GM12891 (cell line): Measurements from ENCODE around the gene DHRSX. TPM values are rescaled to one million over a fixed set of nuclear protein-coding genes. Genes with fewer than 3 reads are reported as not detected.
A peak's percentile ranks its signal among the peaks of the same experiment; 100 is the strongest.

Experiments used
- DNase-seq: peaks from one replicate; pipeline ENCODE4 v3.0.0; 2011; ENCODE audit warnings: low spot score; ENCODE audit not compliant: insufficient read length
- FAIRE-seq: peaks from 2 replicates; lab custom pipeline; 2011; peaks lifted over from hg19 to GRCh38; lab: Jason Lieb, UNC
- PAX5 ChIP-seq: IDR thresholded peaks from 2 replicates; pipeline ENCODE4 v1.6.1; 2011; ENCODE audit warnings: low read length, moderate library complexity, mild to moderate bottlenecking; ENCODE audit not compliant: insufficient read depth, severe bottlenecking
- POLR2A ChIP-seq: IDR thresholded peaks from 2 replicates; pipeline ENCODE4 v1.6.1; 2011; ENCODE audit warnings: low read depth, low read length, control low read depth
- POLR2AphosphoS5 ChIP-seq: IDR thresholded peaks from 2 replicates; pipeline ENCODE4 v1.6.1; 2011; ENCODE audit warnings: low read depth, low read length, control low read depth
- POU2F2 ChIP-seq: IDR thresholded peaks from 2 replicates; pipeline ENCODE4 v1.6.1; 2011; ENCODE audit warnings: low read depth, mild to moderate bottlenecking, control low read depth, low read length, moderate library complexity
- SPI1 ChIP-seq: IDR thresholded peaks from 2 replicates; pipeline ENCODE4 v1.6.1; 2011; ENCODE audit warnings: low read depth, low read length, control low read depth
- TAF1 ChIP-seq: IDR thresholded peaks from 2 replicates; pipeline ENCODE4 v1.6.1; 2011; ENCODE audit warnings: low read depth, low read length, control low read depth
- polyA plus RNA-seq: library from polyadenylated mRNA; unstranded; fragments of >200 nt; gene quantifications from one replicate; pipeline ENCODE4 v1.2.1, GENCODE V29; 2012; ENCODE audit warnings: low read depth, missing spikeins, inconsistent platforms; ENCODE audit not compliant: missing spikeins

Gene DHRSX
- 19.1 TPM for polyA plus RNA-seq

- DNase-seq (peak; percentile 69), FAIRE-seq (peak; percentile 20)
- TF ChIP-seq PAX5 (no peak), POLR2AphosphoS5 (peak; percentile 43; the same call in 1 of the 2 replicates), POLR2A (peak; percentile 31; the same call in 1 of the 2 replicates), TAF1 (no peak)
These were observed at the start of gene DHRSX, which contains the start of gene ZBED1 for GRCh38 chrX:2500803-2501558. DHRSX (minus strand) TSS chrX:2500976; CDS start chrX:2500925, 51 bp downstream. ZBED1 (minus strand) TSS chrX:2500976; CDS start chrX:2490719, 10,257 bp downstream.

GRCh38 chrX:2549876-2550275, 49.1 kb upstream of the DHRSX start:
- TF ChIP-seq TAF1 (no peak), POLR2AphosphoS5 (no peak), PAX5 (no peak), POLR2A (no peak), POU2F2 (no peak), SPI1 (no peak)
- FAIRE-seq: peak; percentile 26
- no peak for DNase-seq

GRCh38 chrX:2548711-2549423, 48.1 kb upstream of the DHRSX start:
- FAIRE-seq (no peak), DNase-seq (no peak)
- TF ChIP-seq PAX5: no peak

GRCh38 chrX:2547736-2548135, 47.0 kb upstream of the DHRSX start:
- no peak for DNase-seq
- FAIRE-seq: no peak
- TF ChIP-seq SPI1 (no peak), POLR2A (no peak), TAF1 (no peak), POU2F2 (no peak), POLR2AphosphoS5 (no peak), PAX5 (no peak)

GRCh38 chrX:2546496-2546895, 45.7 kb upstream of the DHRSX start:
- TF ChIP-seq PAX5: no peak
- no peak for TF ChIP-seq TAF1
- no peak for TF ChIP-seq SPI1
- TF ChIP-seq POU2F2: no peak
- TF ChIP-seq POLR2A: no peak
- no peak for TF ChIP-seq POLR2AphosphoS5
- DNase-seq (no peak), FAIRE-seq (no peak)

GRCh38 chrX:2545144-2545543, 44.4 kb upstream of the DHRSX start:
- DNase-seq (no peak), FAIRE-seq (no peak)
- no peak for TF ChIP-seq PAX5
- no peak for TF ChIP-seq POLR2A
- TF ChIP-seq POLR2AphosphoS5: no peak
- TF ChIP-seq TAF1: no peak
- TF ChIP-seq POU2F2: no peak
- no peak for TF ChIP-seq SPI1

- TF ChIP-seq PAX5 (no peak), POLR2A (no peak), POU2F2 (no peak), SPI1 (no peak), POLR2AphosphoS5 (no peak), TAF1 (no peak)
- DNase-seq (no peak), FAIRE-seq (no peak)
These were observed 42.2 kb upstream of the DHRSX start for GRCh38 chrX:2542826-2543521.

- FAIRE-seq (no peak), DNase-seq (no peak)
- TF ChIP-seq SPI1 (no peak), POLR2A (no peak)
These were observed 40.8 kb upstream of the DHRSX start for GRCh38 chrX:2541603-2542002.

- DNase-seq: no peak
- no peak for FAIRE-seq
- TF ChIP-seq PAX5 (no peak), POLR2AphosphoS5 (no peak), POU2F2 (no peak), TAF1 (no peak), POLR2A (no peak), SPI1 (no peak)
These were observed 39.7 kb upstream of the DHRSX start for GRCh38 chrX:2540426-2540947.
